HEK293 (cell line): ENCODE measurements around the gene SYNDIG1L.

Source experiments
- ZBTB1 ChIP-seq: fragments of 450-650 bp; formaldehyde crosslinking; IDR thresholded peaks from 2 replicates; pipeline ENCODE4 v1.5.1; 2016; ENCODE audit warnings: missing biosample characterization, missing genetic modification characterization
- ZNF302 ChIP-seq: fragments of 450-650 bp; formaldehyde crosslinking; IDR thresholded peaks from 2 replicates; pipeline ENCODE4 v1.5.1; 2016; ENCODE audit warnings: missing biosample characterization, missing genetic modification characterization, low read depth
- TF ChIP-seq, protein P1 (sequence below): fragments of 450-650 bp; formaldehyde crosslinking; IDR thresholded peaks from 2 replicates; pipeline ENCODE4 v1.5.1; 2016; ENCODE audit warnings: missing biosample characterization, missing genetic modification characterization

DNA sequence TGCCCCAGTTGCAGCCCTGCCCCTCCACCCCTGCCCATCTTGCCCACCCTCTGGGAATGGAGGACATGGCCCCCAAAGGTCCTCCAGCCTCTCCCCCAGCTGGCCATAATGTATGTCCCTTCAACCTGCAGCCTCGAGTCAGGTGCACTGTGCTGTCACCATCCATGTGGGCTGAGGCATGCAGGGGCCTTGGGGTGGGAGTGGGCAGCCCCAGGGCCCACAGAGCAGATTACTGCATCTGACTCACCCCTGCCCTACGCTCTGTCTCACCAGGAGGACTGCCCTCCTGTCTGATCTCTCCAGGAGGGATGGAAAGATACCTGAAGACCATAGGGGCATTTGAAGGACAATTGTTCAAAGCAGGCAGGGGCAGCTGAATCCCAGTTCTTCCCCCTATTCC lies 13.3 kb downstream of the SYNDIG1L start:
- no peak for TF ChIP-seq ZBTB1
- TF ChIP-seq ZNF302 (tag by site-specific recombination), result no peak
- TF ChIP-seq, protein P1, sequence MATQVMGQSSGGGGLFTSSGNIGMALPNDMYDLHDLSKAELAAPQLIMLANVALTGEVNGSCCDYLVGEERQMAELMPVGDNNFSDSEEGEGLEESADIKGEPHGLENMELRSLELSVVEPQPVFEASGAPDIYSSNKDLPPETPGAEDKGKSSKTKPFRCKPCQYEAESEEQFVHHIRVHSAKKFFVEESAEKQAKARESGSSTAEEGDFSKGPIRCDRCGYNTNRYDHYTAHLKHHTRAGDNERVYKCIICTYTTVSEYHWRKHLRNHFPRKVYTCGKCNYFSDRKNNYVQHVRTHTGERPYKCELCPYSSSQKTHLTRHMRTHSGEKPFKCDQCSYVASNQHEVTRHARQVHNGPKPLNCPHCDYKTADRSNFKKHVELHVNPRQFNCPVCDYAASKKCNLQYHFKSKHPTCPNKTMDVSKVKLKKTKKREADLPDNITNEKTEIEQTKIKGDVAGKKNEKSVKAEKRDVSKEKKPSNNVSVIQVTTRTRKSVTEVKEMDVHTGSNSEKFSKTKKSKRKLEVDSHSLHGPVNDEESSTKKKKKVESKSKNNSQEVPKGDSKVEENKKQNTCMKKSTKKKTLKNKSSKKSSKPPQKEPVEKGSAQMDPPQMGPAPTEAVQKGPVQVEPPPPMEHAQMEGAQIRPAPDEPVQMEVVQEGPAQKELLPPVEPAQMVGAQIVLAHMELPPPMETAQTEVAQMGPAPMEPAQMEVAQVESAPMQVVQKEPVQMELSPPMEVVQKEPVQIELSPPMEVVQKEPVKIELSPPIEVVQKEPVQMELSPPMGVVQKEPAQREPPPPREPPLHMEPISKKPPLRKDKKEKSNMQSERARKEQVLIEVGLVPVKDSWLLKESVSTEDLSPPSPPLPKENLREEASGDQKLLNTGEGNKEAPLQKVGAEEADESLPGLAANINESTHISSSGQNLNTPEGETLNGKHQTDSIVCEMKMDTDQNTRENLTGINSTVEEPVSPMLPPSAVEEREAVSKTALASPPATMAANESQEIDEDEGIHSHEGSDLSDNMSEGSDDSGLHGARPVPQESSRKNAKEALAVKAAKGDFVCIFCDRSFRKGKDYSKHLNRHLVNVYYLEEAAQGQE (tag by site-specific recombination), result no peak
